WTC11 (cell line): ENCODE measurements around the gene OBSCN.

ENCODE experiments used
- CREB1 ChIP-seq: sonication (generic); formaldehyde crosslinking; IDR thresholded peaks from 2 replicates; pipeline ENCODE4 v1.8.0; 2023; ENCODE audit warnings: mild to moderate bottlenecking, missing genetic modification reagents
- ELF4 ChIP-seq: sonication (generic); formaldehyde crosslinking; IDR thresholded peaks from 2 replicates; pipeline ENCODE4 v1.8.1; 2022; ENCODE audit warnings: low read depth, mild to moderate bottlenecking, moderate library complexity, missing genetic modification reagents
- EMX1 ChIP-seq: fragments of 250-450 bp; sonication (Bioruptor Pico); IDR thresholded peaks from 2 replicates; pipeline ENCODE4 v1.8.0; 2021; ENCODE audit warnings: mild to moderate bottlenecking
- ESRRA ChIP-seq: sonication (generic); formaldehyde crosslinking; IDR thresholded peaks from 2 replicates; pipeline ENCODE4 v1.8.1; 2022; ENCODE audit warnings: mild to moderate bottlenecking, missing genetic modification reagents, borderline replicate concordance
- FOXK1 ChIP-seq: sonication (generic); formaldehyde crosslinking; IDR thresholded peaks from 2 replicates; pipeline ENCODE4 v1.8.0; 2022; ENCODE audit warnings: mild to moderate bottlenecking, moderate library complexity, missing genetic modification reagents
- IRF2 ChIP-seq: sonication (generic); formaldehyde crosslinking; IDR thresholded peaks from 2 replicates; pipeline ENCODE4 v1.8.0; 2022; ENCODE audit warnings: low read depth, missing genetic modification reagents, borderline replicate concordance
- JUN ChIP-seq: sonication (generic); formaldehyde crosslinking; IDR thresholded peaks from 2 replicates; pipeline ENCODE4 v1.8.0; 2023; ENCODE audit warnings: mild to moderate bottlenecking, missing genetic modification reagents
- KAT7 ChIP-seq: sonication (generic); formaldehyde crosslinking; IDR thresholded peaks from 2 replicates; pipeline ENCODE4 v1.8.1; 2023; ENCODE audit warnings: missing genetic modification reagents, mild to moderate bottlenecking, borderline replicate concordance
- NR3C1 ChIP-seq: sonication (generic); formaldehyde crosslinking; conservative IDR thresholded peaks from 2 replicates; pipeline ENCODE4 v1.8.1; 2023; ENCODE audit warnings: low read depth, mild to moderate bottlenecking, missing genetic modification reagents
- SP1 ChIP-seq: sonication (generic); formaldehyde crosslinking; conservative IDR thresholded peaks from 2 replicates; pipeline ENCODE4 v1.8.1; 2022; ENCODE audit warnings: missing genetic modification reagents
- ZNF138 ChIP-seq: sonication (generic); formaldehyde crosslinking; conservative IDR thresholded peaks from 2 replicates; pipeline ENCODE4 v1.8.1; 2022; ENCODE audit warnings: mild to moderate bottlenecking, moderate library complexity, missing genetic modification reagents
- TF ChIP-seq, protein P1 (sequence below): fragments of 200-600 bp; IDR thresholded peaks from 2 replicates; pipeline ENCODE4 v1.8.0; 2022; ENCODE audit warnings: antibody characterized with exemption
- TF ChIP-seq, protein P2 (sequence below): sonication (generic); formaldehyde crosslinking; IDR thresholded peaks from 2 replicates; pipeline ENCODE4 v1.8.1; 2022; ENCODE audit warnings: missing genetic modification reagents, borderline replicate concordance
- TF ChIP-seq, protein P3 (sequence below): sonication (generic); formaldehyde crosslinking; IDR thresholded peaks from 2 replicates; pipeline ENCODE4 v1.8.1; 2023; ENCODE audit warnings: mild to moderate bottlenecking, missing genetic modification reagents, moderate library complexity

DNA sequence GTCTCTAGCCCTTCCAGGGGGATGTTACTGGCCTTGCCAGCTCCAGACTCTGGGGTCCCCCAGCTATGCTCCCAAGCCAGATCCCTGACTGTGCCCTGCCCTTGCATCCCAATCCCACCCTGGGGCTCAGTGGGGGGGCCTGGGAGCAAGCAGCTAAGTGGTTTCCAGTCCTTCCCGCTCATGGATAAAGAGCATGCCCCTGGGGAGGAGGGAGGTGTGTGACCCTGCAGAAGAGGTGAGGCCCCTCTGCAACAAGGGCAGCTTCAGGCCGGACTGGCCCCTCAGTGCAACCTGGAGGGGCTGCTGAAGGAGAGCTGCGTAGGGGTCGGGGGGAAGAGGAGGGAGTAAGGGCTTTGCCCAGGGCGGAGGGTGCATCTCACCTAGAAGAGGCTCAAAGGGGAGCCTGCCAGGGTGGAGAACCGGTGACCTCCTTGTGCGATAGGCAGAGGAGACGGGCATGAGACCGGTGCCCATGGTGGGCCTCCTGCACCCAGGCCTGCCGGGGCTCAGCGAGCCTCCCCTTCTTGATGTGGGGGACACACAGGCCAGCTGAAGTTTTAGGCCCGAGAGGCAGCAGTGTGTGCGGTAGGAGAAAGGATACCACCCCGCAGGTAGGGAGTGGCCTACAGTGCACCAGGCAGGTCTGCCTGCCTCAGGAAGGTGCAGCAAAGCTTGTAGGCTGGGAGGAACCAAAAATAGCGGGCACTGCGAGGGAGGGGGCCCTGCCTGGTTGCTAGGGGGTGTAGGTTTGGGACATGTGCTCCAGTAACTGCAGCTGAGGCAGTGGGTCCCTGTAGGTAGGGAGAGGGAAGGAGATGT, 3.1 kb downstream of the OBSCN start:
- TF ChIP-seq JUN (CRISPR knock-in tag), result no peak
- no peak for TF ChIP-seq KAT7 (CRISPR knock-in tag)
- TF ChIP-seq, protein P1, sequence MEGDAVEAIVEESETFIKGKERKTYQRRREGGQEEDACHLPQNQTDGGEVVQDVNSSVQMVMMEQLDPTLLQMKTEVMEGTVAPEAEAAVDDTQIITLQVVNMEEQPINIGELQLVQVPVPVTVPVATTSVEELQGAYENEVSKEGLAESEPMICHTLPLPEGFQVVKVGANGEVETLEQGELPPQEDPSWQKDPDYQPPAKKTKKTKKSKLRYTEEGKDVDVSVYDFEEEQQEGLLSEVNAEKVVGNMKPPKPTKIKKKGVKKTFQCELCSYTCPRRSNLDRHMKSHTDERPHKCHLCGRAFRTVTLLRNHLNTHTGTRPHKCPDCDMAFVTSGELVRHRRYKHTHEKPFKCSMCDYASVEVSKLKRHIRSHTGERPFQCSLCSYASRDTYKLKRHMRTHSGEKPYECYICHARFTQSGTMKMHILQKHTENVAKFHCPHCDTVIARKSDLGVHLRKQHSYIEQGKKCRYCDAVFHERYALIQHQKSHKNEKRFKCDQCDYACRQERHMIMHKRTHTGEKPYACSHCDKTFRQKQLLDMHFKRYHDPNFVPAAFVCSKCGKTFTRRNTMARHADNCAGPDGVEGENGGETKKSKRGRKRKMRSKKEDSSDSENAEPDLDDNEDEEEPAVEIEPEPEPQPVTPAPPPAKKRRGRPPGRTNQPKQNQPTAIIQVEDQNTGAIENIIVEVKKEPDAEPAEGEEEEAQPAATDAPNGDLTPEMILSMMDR, result no peak
- no peak for TF ChIP-seq FOXK1 (CRISPR knock-in tag)
- TF ChIP-seq ELF4 (CRISPR knock-in tag), result no peak
- TF ChIP-seq, protein P2, sequence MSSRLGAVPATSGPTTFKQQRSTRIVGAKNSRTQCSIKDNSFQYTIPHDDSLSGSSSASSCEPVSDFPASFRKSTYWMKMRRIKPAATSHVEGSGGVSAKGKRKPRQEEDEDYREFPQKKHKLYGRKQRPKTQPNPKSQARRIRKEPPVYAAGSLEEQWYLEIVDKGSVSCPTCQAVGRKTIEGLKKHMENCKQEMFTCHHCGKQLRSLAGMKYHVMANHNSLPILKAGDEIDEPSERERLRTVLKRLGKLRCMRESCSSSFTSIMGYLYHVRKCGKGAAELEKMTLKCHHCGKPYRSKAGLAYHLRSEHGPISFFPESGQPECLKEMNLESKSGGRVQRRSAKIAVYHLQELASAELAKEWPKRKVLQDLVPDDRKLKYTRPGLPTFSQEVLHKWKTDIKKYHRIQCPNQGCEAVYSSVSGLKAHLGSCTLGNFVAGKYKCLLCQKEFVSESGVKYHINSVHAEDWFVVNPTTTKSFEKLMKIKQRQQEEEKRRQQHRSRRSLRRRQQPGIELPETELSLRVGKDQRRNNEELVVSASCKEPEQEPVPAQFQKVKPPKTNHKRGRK (CRISPR knock-in tag), result no peak
- TF ChIP-seq SP1, result no peak
- no peak for TF ChIP-seq NR3C1 (CRISPR knock-in tag)
- no peak for TF ChIP-seq CREB1 (CRISPR knock-in tag)
- no peak for TF ChIP-seq EMX1 (CRISPR knock-in tag)
- no peak for TF ChIP-seq ESRRA (CRISPR knock-in tag)
- TF ChIP-seq, protein P3, sequence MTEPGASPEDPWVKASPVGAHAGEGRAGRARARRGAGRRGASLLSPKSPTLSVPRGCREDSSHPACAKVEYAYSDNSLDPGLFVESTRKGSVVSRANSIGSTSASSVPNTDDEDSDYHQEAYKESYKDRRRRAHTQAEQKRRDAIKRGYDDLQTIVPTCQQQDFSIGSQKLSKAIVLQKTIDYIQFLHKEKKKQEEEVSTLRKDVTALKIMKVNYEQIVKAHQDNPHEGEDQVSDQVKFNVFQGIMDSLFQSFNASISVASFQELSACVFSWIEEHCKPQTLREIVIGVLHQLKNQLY (CRISPR knock-in tag), result no peak
- TF ChIP-seq ZNF138 (CRISPR knock-in tag), result no peak
- no peak for TF ChIP-seq IRF2 (CRISPR knock-in tag)
